ENCODE results near the gene MRPL40.

The MRPL40 gene

GRCh38 chr22:19483481-19484244 is 51.3 kb downstream of the MRPL40 start:
- Histone ChIP-seq H3K36me3 (replicated peaks) (no peaks in the 10 kb centered on the region), H3K4me3 (ENCODE audit: low read depth, low read length) (no peak overlapping the region), H3K27me3 (replicated peaks) (no peaks in the 10 kb centered on the region), H3K27ac (peak overlapping the region; percentile 63)
- in situ Hi-C loops (cut with HindIII; ENCODE audit: low pct_ligation_motif_present, low sequenced_read_pairs) = no loop called here
- peak; percentile 67 for DNase-seq
- no peak for TF ChIP-seq CTCF (IDR thresholded peaks at IDR 0.05; ENCODE audit: low read depth, low read length, missing control alignments)
